ENCODE results near the gene EHMT1. TPM values are rescaled to one million over a fixed set of nuclear protein-coding genes. Genes with fewer than 3 reads are reported as not detected.

The EHMT1 gene
- total and polyA plus RNA-seq, 2 of the 8 experiments (the other 6 are each of a cell fraction or from before 2014, with no cell fraction given): 95.7 to 163 TPM

DNA sequence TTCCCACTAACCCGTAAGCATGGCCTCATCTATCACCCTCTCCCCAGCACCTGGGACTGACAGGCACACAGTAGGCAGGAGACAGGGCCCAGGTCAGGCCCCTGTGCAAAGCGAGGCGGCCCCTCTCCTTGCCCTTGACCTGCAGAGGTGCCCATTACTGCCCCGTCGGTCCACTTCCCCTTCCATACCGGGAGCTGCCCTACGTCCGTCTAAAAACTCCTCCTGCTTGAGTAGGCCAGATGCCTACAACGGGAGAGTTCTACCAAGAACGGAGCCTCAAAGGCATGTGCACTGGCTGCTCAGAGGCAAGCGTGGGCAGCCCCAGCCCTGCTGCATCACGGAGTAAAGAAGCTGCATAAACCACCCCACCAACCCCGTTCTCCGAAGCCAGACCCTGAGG, 35.5 kb upstream of the EHMT1 start:
- Histone ChIP-seq H2BK120ac (replicated peaks; ENCODE audit: low read depth, low read length) (no peak overlapping the region), H3K4ac (replicated peaks; ENCODE audit: insufficient read length, low read depth, low read length) (no peak overlapping the region), H4K5ac (ENCODE audit: insufficient read length, low read depth, low read length) (no peak overlapping the region), H3K79me2 (ENCODE audit: control insufficient read depth in 1 of 2, insufficient read depth in 2 of 2, low read length in 2 of 2) (peaks cover 0 to 7% of the 10 kb centered on the region in 2 experiments; a peak in 1 of 4 replicates), H2BK20ac (ENCODE audit: low read length) (no peak overlapping the region), H3K27ac (ENCODE audit: low read depth, low read length) (no peak overlapping the region), H3K79me1 (ENCODE audit: low read depth, low read length) (peaks cover 25% of the 10 kb centered on the region), H3K23me2 (ENCODE audit: low read depth, low read length) (no peaks in the 10 kb centered on the region), H3K14ac (ENCODE audit: insufficient read length) (no peak overlapping the region), H3K4me2 (ENCODE audit: insufficient read depth in 1 of 2, low read depth in 2 of 2, low read length in 2 of 2) (no peak overlapping the region), H3K23ac (ENCODE audit: insufficient read length) (no peak overlapping the region), H3K9ac (replicated peaks in 1 of 4; ENCODE audit: extremely low read depth in 1 of 4, low read depth in 3 of 4, low read length in 3 of 4) (no peak overlapping the region), H3K4me1 (replicated peaks in 1 of 4; ENCODE audit: control insufficient read depth in 3 of 4, insufficient read depth in 4 of 4, low read length in 3 of 4) (peaks cover 0 to 15% (median 6%) of the 10 kb centered on the region in 4 experiments; a peak in 5 of 7 replicates), H3K27me3 (replicated peaks in 1 of 4; ENCODE audit: control insufficient read depth in 3 of 4, extremely low read depth in 1 of 4, insufficient read depth in 3 of 4, low read length in 3 of 4) (no peaks in the 10 kb centered on the region), H2BK5ac (ENCODE audit: low read depth, low read length) (no peak overlapping the region), H4K8ac (ENCODE audit: extremely low read depth, insufficient read depth, low read length) (no peak overlapping the region; the same call in 1 of the 2 replicates), H3K18ac (ENCODE audit: extremely low read depth, low read length) (no peak overlapping the region), H2AK5ac (ENCODE audit: low read depth, low read length) (no peak overlapping the region), H3K36me3 (ENCODE audit: control insufficient read depth in 2 of 4, insufficient read depth in 4 of 4, low read length in 3 of 4) (peaks cover 27 to 63% (median 48%) of the 10 kb centered on the region in 4 experiments), H2BK15ac (ENCODE audit: low read length) (no peak overlapping the region), H3K4me3 (ENCODE audit: extremely low read depth in 1 of 4, insufficient read depth in 2 of 4, low read depth in 3 of 4, low read length in 4 of 4) (no peak overlapping the region), H2BK12ac (ENCODE audit: low read depth, low read length) (no peak overlapping the region), H3K56ac (replicated peaks; ENCODE audit: insufficient read length, low read depth, low read length) (no peak overlapping the region), H4K20me1 (replicated peaks in 1 of 2; ENCODE audit: control insufficient read depth in 1 of 2, insufficient read depth in 2 of 2, low read length in 2 of 2) (peaks cover 19 to 53% of the 10 kb centered on the region in 2 experiments), H4K91ac (replicated peaks; ENCODE audit: insufficient read length, low read length) (no peak overlapping the region), H3K9me3 (ENCODE audit: insufficient read depth in 2 of 2, low read depth in 1 of 2, low read length in 1 of 2) (no peaks in the 10 kb centered on the region), H2AFZ (ENCODE audit: low read length) (no peak overlapping the region)
- WGBS, 2 experiments (ENCODE audit: extremely low coverage in 1 of 2, insufficient coverage in 1 of 2, insufficient read length in 1 of 2, insufficient replicate concordance in 2 of 2, low coverage in 1 of 2, low lambda C conversion rate in 2 of 2, missing lambda C conversion rate in 1 of 2): 87% methylated on average over 14 of the region's 14 CpGs; no CpG with 5 or more reads in 1 of the 2 experiments
- DNase-seq (ENCODE audit: low read depth in 1 of 2, low spot score in 2 of 2): no peak
- FAIRE-seq: no peak
- ChIA-PET POLR2A (ENCODE audit: partially characterized antibody) (interaction anchor here (3.2 kb wide), 1 partner anchor 10 kb away, joined by 13 read pairs; no protein-coding TSS in a partner anchor), CTCF (ENCODE audit: partially characterized antibody) (interaction anchor here (0.7 to 5.9 kb wide), 8 partner anchors 9 to 89 kb away, joined by 3 to 46 read pairs (median 6); no protein-coding TSS in a partner anchor)
- TF ChIP-seq JUND (IDR thresholded peaks at IDR 0.05; ENCODE audit: low read length) (no peak), TEAD4 (IDR thresholded peaks at IDR 0.05; ENCODE audit: low read depth, low read length) (no peak)

Data from H1 (cell line).